GM19324 (cell line): ENCODE measurements around the gene NAPA.

Source experiments
- ATAC-seq: cut with Tn5 transposase; IDR thresholded peaks from one replicate; pipeline ENCODE4 v1.9.1; 2021; ENCODE audit warnings: mild to moderate bottlenecking, moderate library complexity; ENCODE audit not compliant: unreplicated experiment, low FRiP score

The NAPA gene

DNA sequence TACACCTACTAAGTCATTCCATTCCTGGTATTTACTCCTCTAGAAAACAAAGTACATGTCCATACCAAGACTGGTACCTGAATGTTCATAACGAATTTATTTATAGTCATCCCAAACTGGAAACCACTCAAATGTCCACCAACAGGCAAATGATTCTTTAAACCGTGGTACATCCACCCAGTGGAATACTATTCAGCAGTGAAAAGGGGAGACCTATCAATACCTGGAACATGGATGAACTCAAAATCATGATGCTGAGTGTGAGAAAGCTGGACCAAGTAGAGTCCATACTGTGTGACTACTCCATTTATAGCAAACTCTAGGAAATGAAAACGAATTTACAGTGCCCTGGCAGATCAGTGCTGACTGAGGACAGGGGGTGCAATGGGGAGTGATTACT lies 11.9 kb upstream of the NAPA start:
- ATAC-seq, result no peak

DNA sequence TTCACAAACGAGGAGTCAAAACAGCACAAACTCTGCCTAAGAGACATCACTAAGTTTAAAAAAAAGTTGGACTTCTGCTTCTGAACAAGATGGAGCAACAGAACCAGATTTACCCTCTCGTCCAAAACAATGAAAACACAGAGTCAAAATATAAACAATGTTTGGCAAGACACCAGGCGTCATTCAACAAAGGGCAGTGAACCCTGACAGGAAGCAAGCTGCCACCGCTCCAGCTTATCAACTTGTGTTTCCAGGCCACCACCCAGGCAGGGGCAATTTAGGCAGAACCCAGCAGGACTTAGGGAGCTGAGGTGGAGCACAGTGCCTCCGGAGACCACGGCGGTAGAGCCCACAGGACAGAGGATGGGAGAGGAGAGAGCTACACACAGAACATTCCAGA lies 8.6 kb upstream of the NAPA start:
- ATAC-seq, result no peak

DNA sequence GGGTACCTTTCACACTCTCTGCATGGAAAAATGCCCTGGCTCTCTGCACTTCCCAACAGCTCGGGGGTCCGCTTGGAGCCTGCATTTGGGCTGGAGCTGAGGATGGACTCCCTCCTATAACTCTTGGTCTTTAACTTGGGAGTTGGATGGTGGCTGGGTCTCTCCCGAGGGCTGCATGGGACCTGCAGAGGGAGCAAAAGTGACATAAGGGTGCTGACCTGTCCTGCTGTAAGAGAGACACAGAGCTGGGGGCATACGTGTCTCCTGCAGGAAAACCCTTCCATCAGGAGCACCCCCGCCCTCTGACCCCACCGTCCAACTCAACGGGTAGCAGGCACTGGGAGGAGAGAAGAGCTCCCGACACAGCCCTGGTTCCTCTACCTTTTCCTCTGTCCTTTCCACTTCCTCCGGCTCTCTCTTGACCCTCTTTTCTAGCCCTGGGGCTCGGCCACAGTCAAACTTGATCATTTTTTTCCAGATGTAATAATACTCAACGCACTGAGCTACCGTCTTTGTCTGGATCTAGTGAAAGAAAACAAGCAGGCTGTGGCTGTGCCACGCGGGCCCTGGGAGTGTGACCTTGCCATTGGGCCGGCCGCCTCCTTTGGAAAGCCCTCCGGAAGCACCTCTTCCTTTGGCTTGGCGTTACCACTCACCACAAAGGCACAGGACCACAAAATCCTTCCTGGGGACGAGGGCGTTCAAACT lies 6.8 kb upstream of the NAPA start:
- no peak for ATAC-seq

DNA sequence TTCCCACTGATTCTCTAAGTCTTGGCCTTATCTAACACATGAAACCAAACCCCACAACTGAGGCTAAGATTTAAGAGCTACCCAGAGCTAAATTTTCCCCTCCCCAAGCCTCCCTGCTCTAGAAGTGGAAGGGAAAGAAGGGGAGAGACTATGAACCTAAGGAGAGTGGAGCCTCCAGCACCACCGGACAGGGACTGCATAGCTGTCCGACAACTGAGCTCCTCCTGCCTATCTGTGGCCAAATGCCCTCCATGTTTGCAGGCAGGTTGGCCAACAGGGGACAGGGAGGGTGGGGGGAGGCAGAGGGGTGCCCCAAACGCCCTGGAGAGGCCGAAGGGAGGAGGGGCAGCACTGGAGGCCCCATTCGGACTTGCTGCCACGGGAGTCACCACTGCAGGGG lies 6.0 kb upstream of the NAPA start:
- ATAC-seq, result no peak

DNA sequence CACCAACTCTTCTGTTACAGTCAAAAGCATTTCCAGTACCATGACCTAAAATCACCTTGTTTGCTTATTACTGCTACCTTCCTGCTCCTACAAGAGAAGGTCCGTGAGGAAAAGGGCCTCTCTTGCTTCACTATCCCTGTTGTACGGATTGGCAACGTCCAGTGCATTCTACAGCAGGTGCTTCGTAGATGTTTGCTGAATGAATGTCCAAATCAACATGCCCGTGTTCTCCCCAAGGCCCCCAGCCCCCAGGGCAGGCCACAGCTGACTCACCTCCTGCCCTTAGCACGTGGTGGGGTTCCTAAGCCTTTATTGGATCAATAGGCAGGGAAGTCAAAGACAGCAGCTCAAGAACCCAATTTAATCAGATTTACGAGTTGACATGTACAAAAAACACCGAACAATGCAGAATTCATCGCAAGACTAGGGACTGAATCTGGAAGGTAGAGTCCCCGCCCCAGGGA lies 5.5 kb upstream of the NAPA start:
- ATAC-seq, result no peak

DNA sequence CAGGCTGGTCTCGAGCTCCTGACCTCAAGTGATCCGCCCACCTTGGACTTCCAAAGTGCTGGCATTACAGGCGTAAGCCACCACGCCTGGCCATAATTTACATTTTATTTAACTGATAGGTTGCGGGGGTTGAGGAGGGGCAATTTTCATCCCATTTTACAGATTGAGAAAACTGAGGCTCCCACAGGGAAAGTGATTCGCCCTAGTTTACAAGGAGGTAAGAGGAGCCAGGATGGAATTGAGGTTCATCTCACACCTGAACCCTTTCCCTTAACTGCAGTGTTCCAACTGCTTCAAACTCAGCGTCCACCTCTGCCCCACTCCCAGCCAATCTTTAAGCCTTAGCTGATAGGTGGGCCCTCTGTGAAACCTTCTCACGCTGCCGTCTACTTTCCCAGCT lies 4.0 kb upstream of the NAPA start:
- ATAC-seq, result no peak

DNA sequence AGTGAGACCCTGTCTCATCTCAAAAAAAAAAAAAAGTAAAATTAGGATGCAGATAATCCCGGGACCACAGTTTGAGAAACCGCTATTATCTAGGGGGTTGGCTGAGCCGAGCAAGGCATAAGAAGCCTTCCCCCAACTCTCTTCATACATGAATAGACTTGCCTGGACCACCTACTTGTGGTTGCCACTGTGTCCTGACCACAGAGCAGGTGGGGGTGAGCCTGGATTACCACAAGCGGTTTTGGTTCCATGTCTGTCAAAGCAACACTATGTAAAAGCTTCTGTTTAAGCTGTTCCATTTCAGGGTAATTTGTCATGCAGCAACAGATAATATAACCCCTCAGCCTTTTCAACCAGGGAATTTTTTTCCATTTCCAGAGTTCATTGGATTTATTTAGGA lies 3.3 kb upstream of the NAPA start:
- peak; percentile 23 for ATAC-seq

DNA sequence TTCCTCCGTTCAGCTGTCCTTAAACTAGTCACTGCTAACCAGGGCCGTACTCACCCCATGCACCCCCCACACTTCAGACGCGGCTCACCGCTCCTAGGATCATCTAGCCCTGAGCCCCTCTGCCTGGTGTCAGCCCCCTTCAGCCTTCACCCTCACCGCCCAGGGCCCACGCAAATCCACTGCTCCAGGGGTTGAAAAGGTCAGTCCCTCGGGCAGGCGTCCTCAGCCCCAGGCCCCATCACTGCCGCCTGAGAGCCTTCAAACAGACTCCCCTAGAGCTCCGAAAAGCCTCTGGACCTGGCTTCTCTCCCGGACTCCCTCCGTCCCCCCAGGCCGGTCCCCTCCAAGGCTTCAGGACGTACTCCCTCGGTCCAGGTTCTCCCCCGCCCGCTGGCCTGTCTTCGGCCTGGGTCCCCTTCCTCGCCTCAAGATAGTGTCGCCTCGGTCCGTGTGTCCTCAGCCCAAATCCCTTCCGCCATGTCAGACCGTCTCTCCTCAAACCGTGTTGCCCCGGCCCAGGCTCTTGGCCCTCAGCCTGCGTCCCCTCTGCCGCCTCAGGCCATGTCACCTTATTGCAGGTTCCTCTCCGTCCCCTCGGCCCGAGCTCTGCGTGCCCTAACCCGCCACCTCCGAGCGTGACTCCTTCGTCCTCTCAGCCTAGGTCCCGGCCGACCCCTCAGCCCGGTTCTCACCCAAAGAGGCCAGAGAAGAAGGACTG lies 553 bp downstream of the NAPA start:
- ATAC-seq, result no peak

DNA sequence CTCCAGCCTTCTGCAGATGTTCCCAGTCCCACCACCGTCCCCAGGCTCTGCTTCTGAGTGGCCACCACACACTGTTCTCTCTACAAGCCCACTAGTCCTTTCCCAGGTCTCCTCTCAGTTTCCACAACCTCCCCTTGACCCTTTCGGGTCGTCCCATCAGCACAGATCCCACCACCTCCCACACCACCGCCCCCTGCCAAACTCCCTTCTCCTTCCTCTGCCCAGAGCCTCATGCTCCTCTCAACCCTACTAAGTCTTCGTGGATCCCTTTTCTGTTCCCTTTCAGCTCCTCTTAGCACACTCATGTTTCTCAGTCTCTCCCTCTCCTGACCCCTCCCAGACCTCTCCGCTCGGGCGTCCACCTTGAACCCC lies 1.9 kb downstream of the NAPA start:
- no peak for ATAC-seq

DNA sequence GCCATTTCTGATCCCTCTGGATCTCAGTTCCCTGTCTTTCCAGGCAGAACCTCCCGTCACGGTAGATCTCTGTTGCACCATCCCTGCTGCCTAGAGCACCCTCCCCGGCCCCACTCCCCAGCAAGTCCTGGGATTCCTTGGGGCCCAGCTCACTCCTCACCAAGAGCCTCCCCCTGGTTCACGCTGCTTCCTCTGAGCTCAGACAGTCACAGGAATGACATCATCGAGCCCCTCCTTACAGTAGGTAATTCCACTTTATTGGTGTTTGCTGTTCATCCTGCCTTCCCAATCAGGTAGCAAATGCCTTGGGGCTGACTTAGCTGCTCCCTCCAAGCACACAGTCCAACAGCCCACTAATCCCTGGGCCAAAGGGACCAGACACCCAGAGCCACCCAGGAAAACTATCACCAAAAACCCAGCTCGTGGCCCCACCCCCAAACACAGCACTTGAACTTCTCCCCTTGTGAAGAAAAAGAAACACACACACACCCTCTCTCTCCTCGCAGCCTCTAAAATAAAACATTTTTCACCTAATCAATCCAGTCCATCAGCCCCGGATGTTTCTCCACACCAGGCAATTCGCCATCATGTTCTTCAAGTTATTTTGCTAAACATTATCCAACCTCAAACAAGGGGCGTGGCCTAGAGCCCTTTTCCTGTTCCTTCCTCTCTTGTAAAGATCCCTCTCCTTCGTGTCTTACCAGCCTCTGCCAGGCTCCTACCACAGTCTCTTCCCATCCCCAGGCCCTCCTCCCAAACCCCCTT lies 2.5 kb downstream of the NAPA start:
- no peak for ATAC-seq

DNA sequence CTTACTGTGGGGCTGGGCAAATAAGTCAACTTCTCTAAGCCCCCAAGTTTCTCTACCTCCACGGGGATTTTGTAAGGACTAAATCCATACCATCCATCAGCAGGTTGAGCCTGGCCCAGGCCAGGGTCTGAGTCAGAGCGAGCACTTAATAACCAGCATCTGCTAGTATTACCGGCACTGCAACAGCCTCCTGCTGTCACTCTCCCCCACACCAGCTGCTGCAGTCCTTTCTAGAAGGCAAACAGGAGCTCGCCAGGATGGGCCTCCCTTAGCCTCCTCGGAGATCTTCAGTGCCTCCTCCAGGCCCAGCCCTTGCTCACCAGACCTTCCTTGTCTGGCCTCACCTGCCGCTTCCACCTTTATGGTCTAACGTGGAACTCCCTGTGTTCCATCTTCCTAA lies 3.2 kb downstream of the NAPA start:
- no peak for ATAC-seq

DNA sequence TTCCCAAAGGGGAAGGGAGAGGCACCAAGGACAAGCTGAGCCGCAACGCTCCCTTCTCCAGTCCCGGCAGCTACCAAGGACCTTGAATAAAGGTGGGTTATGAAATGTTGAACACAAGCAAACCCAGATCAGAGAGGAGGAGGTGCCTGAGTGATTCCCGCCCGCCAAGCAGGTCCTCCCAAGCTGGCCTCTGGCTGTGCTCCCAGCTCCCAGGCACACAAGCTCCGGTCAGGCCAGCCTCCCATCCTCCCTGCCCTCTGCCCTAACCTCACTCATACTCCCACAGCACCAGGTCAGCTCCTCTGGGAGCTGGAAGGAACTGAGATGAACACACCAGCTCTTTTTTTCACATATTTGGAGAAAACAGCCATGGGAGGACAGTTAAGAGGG lies 3.7 kb downstream of the NAPA start:
- ATAC-seq, result no peak

DNA sequence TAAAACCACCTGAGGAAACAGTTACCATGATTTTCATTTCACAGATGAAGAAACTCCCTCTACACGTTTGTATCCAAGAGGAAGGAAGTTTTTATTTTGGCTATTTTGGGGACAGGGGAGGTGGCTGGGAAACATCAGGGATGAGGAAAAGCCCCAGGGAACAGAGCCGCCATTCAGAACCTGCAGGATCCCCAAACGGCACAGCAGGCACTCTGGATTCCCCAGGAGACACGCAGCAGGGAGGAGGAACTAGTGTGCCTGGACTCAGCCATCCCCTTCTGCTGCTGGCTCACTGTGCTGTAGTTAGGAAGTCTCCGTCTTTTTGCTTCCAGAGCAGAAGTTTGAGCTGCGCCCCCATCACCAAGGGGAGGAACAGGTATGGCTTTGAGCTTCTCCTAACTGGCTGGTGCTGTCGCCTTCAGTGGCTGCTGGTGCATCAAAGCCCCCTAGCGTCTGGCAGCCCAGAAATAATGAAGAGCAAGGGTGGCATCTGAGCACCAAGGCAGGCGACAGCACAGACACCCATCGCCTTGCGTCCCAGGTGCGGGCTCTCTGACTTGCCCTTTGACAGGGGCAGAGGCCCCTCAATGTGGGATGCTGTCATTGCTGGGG lies 4.2 kb downstream of the NAPA start:
- no peak for ATAC-seq

DNA sequence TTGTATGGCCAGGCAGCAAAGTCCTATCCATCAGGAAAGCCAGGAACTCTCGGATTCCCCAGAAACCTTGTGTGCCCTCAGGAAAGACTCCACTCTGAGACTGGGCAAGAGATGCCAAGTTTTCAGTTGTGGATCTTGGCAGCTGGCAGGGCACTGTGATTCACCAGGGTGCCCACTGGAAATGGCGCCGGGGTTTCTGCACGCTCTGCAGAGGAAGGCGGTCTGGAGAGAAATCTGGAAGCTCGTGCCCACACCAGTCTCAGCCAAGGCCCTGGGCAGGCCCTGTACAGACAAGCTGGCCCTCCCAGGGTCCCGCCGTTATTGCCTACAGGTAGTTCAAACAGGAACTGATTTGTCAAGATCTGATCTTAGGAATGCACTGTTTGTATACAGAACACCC lies 4.9 kb downstream of the NAPA start:
- ATAC-seq, result no peak

DNA sequence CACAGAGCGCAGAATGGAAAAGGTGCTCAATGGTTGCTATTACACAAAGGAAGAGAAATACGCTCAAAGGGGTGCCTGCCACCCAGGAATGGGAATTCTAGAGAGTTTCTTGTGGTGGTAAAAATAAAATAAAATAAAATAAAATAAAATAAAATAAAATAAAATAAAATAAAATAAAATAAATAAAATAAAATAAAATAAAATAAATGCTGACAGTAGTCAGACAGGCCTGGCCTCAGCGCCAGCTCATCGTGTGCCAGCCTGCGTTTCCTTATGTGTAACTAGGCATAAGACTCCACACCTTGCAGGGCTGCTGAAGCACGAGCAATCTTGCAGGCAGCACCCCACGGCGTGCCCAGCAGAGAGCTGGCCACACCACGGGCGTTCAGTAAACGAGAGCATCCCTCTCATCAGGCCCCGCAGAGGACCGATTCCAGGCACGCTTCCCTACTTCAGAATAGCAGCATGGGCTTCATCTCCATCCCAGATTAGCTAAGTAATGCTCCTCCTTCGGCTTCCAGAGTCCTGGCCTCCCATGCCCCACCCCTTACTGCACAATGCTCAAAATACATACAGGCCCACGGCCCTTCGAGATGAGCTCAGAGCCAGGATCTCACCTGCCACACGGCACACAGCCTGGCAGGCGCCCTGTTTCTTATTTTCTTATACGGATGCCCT lies 5.6 kb downstream of the NAPA start:
- no peak for ATAC-seq

DNA sequence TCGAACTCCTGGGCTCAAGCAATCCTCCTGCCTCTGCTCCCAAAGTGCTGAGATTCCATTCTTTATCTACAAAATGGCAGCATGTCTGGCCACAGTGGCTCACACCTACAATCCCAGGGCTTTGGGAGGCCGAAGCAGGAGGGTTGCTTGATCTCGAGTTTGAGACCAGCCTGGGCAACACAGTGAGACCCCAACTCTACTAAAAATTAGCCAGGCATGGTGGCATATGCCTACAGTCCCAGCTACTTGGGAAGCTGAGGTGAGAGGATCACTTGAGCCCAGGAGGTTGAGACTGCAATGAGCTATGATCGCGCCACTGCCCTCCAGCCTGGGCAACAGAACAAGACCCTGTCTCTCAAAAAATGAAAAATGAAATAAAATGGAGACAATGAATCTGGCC lies 6.1 kb downstream of the NAPA start:
- ATAC-seq, result no peak

DNA sequence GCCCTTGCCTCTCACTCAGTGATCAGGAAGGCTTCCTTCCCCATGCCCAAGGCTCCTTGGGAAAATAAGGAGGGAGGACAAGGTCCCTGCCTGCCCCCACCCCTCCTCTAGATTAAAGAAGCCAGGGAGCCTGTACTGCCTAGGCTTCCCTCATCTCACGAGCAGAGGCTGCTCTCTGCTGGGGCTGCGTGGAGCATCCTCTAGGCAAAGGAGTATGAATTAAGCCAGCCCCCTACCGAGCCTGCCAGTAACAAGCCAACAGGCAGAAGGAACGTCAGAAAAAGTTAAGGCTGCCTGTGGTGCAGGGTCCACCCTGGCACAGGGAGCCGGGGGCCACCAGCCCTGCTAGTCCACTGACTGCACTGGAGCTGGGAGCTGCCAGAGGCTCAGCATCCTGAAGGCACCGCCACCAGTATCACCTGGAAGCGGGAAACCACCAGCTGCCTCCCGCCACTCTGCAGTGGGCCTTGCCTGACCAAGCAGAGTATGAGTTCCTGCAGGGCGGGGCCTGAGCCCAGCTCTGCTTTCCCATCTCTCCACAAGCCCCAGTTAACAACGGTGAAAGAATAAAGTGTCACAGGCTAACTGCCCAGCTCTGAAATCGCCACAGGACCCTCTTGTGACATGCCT lies 6.8 kb downstream of the NAPA start:
- no peak for ATAC-seq

DNA sequence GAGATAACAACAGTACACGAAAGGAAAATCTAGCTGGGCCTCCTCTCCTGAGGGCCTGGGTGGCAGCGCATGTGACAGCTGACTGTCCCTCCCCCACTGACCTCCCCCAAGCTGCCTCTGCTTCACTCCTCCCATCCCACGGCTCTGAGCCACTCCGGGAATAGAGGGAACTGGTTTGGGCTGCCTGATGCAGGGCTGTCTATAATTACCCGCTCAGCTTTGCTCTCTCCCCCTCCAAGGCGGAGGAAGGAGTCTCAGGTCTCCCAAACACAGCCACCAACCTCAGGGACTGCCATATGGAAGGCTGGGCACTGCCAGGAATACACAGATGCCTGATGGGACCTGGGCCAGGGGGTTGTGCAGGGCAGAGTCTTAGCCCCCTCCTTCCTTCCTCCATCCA lies 7.9 kb downstream of the NAPA start:
- no peak for ATAC-seq

DNA sequence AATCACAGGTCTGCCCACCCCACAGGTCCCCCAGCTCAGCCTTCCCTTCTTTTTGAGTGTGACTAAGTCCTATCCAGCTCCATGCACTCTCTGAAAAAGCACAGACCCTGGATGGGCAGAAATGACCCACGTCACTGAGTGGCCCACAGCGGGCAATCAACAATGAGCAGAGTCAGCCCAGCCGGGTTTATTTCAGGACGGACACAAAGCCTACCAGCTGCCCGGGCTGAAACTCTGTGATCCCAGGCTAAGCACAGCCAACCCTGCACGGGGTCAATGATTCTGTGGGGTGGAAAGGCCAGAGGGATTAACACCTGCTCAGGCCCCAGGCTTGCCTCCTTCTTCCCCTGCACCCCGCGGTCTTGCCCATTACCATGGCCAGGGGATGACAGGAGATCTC lies 8.4 kb downstream of the NAPA start:
- no peak for ATAC-seq

DNA sequence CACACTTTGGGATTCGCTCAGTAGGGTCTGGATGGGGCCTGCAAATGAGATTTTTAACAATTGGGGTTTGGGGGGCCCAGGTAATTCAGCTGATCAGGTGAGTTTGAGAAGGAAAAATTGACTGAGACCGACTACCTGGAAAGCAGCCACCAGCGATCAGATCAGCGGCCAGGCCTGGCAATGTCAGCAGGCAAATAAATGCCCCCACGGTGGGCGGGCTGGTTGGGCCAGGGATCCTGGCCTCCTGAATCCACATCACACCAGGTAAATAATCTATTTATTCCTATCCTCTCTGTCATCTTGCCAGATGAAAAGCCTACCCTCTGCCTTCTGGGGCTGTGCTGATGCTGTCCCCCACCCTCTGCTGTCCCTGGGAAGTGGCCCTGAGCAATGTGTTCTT lies 9.4 kb downstream of the NAPA start:
- ATAC-seq, result no peak
